GM21381 (cell line): ENCODE results near the gene EFCAB5.
"Not testable (repeated sequence)": the region's sequence is repeated elsewhere in the genome, so short reads cannot be mapped to it uniquely, and the experiment has no call there.

Source experiments
- ATAC-seq: cut with Tn5 transposase; IDR thresholded peaks from one replicate; pipeline ENCODE4 v1.9.1; 2021; ENCODE audit warnings: mild to moderate bottlenecking, moderate library complexity; ENCODE audit not compliant: unreplicated experiment

EFCAB5 gene

DNA sequence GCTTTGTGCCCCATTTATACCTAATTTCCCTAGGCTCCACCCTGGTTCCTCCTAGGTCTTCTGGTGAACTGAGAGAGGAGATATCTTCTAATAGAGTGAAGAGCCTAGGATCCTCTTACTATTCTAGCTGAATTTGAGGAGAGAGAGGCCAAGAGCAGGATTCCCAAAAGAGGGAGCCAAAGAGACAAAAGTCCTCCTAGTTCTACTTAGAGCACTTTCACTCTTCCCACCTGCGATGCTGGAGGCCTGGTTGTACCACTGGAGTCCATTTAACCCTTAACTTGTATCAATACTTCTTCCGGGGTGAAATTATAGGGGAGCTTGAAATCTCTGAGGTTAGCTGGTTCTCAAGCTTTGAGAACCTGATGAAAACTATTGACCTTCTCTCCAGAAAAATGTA, 8.1 kb upstream of the EFCAB5 start:
- ATAC-seq = no peak

DNA sequence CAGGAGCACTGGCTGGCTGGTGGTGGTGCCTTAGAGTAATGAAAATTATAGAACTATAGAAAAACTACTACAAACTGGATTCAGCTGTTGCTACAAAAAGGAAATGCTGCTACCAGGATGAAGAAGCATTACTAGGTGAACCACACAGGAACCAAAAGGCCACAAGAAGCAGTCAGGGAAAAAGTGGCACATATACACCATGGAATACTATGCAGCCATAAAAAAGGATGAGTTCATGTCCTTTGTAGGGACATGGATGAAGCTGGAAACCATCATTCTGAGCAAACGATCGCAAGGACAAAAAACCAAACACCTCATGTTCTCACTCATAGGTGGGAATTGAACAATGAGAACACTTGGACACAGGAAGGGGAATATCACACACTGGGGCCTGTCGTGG, 5.5 kb upstream of the EFCAB5 start:
- not testable (repeated sequence) for ATAC-seq

DNA sequence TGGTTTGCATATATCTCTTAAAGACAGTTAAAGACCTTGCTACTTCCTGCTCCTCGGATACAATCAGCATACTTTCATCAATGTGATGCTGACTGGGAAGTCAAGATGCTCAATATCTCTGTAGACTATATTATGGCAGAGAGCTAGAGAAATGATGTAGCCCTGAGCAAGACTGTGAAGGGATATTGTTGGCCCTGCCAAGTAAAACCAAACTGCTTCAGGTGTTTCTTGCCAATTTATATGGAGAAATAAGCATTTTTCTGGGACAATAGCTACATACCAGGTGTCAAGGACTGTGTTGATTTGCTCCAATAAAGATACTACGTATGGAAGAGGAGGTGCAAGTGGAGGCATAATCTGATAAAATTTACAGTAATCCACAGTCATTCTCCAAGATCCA, 4.7 kb upstream of the EFCAB5 start:
- no peak for ATAC-seq

DNA sequence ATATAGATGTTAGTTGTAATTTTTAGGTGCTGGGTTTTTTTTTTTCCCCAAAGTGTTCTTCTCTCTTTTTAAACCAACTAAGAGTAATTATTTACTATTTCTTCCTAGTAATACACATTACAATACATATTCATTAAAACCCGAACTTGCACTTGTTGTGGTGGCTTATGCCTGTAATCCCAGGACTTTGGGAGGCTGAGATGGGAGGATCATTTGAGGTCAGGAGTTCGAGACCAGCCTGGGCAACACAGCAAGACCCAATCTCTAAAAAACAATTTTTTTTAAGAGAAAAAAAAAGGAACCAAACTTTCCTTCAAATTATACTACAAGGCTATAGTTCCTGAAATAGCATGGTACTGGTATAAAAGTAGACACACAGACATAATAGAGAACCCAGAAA, 3.8 kb downstream of the EFCAB5 start:
- no peak for ATAC-seq

DNA sequence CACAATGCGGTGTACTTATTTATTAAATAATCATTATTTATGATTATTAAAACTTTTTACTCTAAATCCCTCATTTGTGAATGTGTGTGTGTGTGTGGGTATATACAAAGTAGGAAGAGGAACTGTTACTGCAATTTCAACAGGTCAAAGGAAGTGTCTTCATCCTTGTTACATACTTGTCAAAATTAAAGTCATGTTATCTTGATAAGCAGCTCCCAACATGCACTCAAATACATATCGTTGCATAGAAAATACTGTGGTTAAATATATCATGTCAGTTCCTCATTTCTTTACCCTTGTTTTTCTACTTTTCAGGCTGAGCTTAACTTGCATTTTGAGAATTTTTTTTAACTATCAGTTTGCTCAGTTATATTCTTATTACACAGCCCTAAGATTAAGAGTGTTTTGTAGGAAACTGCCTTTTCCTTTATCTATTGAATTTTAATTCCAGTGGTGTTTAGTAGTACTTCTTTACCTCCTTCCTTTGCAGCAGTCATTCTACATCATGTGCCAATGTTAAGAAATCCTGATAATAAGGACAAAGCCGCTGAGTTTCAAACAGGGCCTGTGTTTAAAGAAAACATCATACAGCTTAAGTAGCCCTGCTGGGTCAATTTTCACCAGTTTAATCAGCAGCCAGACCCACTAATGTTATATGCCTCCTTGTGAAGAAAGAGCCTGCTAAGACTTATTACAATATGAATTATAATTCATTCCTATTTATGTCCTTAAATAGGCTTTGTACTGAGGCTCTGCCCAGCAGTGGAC, 7.2 kb downstream of the EFCAB5 start:
- no peak for ATAC-seq

DNA sequence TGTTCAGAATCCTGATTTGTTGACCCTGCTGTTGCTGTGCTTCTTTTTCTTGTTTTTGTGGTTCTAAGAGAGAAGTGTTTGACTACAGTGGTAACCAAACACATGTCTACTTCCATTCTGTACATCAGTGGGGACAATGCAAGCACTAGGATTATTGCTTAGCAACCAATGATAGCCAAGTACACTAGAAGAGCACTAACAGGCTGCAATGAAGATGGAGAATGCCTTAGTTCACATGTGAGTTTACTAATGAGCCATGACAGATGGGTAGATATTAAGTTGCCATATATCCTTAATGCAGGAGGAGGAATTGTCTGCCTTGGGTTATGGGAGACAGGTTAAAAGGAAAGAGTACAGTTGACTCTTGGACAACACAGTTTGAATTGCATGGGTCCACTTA, 8.3 kb downstream of the EFCAB5 start:
- no peak for ATAC-seq

DNA sequence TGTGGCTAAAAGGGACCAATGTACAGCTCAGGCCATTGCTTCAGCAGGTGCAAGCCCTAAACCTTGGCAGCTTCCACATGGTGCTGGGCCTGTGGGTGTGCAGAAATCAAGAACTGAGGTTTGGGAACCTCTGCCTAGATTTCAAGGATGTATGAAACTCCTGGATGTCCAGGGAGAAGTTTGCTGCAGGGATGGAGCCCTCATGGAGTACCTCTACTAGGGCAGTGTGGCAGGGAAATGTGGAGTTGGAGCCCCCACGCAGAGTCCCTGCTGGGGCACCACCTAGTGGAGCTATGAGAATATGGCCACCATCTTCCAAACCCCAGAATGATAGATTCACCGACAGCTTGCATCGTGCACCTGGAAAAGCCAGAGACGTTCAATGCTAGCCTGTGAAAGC, 13.0 kb downstream of the EFCAB5 start:
- ATAC-seq = no peak

DNA sequence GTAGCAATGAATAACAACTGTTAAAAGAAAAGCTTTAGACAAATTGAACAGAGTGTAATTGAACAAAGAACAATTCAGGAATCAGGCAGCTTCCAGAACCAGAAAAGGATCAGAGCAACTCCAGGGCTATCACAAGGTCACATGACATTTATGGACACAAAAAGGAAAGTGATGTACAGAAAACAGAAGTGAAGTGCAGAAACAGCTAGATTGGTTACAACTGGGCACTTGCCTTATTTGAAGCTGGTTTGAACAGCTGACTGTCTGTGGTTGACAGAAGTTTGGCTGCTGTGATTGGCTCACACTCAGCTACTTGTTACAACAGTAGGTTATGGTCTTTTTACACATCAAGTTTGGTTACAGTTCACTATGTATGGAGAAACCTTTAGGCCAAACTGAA, 14.8 kb downstream of the EFCAB5 start:
- ATAC-seq = no peak

DNA sequence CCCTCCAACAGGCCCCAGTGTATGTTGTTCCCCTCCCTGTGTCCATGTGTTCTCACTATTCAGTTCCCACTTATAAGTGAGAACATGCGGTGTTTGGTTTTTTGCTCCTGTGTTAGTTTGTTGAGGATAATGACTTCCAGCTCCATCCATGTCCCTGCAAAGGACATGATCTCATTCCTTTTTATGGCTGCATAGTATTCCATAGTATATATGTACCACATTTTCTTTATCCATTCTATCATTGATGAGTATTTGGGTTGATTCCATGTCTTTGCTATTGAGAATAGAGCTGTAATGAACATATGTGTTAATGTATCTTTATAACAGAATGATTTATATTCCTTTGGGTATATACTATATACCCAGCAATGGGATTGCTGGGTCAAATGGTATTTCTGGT, 16.1 kb downstream of the EFCAB5 start:
- ATAC-seq = not testable (repeated sequence)

DNA sequence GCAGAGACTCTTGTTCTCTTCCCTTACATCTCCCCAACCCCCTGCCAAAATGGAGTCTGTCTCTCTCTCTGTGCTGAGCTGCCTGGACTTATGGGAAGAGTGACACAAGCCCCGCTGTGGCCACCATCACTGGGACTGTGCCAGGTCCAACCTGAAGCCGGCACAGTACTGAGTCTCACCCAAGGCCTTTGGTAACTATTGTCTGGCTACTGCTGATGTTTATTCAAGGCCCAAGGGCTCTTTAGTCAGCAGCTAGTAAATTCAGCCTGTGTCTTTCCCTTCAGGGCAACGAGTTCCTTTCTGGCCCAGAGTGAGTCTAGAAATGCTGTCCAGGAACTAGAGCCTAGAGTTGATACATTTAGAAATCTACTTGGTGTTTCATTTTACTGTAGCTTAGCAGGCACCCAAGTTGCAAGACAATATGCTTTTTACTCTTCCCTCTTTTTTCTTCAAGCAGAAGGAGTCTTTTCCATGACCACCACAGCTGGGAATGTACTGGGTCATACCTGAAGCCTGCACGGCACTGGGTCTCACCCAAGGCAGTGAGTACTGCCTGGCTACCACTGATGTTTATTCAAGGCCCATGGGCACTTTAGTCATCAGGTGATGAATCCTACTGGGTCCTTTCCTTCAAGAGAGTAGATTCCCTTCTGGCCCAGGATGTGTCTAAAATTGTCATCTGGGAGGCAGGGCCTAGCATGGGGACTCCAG, 17.7 kb downstream of the EFCAB5 start:
- no peak for ATAC-seq

DNA sequence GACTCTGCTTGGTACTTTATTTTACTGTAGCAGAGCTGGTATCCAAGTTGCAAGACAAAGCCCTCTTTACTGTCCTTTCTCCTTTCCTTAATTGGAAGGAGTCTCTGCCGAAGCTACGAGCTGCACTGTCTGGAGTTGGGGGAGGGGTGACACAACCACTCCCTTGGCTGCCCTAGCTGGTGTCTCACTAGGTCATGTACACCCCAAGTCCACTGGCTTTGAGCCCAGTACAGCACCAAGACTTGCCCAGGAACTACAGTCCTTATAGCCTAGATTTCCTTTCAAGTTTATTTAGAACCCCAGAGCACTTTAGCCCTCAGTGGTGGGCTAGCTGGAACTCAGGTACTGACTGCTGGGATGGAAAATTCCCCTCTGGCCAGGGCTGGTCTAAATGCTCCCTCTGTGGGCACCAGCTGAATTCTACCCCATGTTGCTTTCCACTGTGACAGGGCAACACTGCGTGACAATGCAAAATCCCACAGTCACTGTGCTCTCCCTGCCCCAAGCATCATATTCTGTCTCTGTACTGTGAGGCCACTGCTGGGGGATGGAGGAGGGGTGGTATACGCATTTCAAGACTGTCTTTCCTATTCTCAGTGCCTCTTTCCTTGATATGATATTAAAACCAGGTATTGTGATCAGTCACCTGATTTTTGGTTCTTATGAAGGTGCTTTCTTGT, 18.4 kb downstream of the EFCAB5 start:
- no peak for ATAC-seq

DNA sequence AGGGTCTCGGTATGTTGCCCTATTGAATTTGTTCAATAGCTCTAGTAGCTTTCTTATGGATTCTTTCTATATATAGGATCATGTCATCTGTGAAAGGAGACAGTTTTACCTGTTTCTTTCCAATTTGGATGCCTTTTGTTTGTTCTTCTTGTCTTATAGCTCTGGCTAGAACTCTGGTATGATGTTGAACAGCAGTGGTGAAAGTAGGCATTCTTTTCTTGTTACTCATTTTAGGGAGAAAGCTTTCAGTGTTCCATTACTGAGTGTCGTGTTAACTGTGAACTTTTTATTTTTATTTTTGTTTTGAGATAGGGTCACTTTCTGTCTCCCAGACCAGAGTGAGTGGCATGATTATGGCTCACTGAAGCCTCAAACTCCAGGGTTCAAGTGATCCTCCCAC, 21.2 kb downstream of the EFCAB5 start:
- no peak for ATAC-seq

DNA sequence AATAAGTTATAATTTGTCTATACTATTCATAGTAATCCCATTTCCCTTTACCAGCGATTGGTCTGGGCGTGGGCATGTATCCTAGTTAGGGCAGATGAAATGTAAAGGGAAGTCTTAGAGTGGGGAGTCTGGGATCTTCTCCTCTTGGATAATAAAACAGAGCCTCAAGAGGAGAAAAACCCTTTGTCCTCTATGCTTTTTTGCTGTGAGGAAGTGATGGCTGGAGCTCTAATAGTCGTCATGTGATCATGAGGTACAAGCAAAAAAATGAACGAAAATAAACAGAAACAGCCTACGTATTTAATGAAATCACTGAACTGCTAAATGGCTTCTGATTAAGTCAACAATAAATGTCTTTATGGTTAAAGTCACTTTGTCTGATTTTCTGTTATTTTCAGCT, 26.8 kb downstream of the EFCAB5 start:
- ATAC-seq = no peak

DNA sequence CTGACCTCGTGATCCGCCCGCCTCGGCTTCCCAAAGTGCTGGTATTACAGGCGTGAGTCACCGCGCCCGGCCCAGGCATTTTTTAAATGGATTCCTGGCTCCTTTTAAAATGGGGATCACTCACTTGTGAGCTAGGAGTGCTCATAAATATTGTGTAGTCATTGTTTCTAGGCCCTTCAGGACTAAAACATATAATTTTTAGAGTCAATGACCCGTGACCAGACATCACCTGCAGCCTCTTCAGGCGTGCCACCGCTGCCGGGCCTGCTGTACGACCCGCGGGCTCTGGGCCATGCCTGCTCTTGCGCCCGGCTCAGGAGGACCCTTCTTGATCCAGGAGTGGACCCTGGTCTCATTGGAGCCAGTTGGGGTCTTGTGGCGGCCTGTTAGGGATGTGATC, 30.8 kb downstream of the EFCAB5 start:
- ATAC-seq = no peak

DNA sequence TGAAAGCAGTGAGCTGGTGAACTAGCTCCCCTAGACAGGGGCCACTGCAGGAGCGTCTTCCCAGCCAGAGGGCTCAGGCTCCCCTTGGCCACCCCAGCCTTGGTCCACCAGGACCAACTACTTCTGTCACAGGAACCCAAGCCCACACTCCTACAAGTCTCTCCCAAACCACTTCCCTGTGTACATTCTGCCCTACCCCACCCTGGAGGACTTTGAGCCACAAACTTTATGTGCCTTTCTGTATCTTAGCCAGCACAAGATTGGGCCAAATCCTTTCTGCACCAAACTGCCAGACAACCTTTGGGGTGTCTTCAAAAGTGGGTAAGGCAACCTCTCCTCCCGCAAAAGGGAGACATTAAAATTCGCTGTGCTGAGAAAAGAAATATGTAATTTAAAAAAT, 31.6 kb downstream of the EFCAB5 start:
- no peak for ATAC-seq

DNA sequence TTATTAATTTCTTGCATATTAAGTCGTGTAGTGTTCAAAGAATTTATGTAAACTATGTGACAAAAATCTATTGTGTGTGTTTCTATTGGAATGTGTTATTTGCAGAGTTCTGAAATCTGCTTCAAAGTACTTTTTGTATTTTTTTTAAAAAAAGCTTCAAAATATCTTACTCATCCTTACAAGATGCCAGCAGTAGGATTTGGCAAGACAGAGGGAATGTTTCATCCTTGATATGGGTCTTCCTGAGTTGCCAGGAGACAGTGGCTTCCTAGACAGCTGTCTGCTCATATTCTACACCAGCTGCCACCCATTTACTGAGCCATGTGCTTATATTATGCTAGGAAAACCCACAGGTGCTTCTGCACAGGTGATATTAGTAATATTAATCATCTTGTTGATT, 36.4 kb downstream of the EFCAB5 start:
- ATAC-seq = no peak

DNA sequence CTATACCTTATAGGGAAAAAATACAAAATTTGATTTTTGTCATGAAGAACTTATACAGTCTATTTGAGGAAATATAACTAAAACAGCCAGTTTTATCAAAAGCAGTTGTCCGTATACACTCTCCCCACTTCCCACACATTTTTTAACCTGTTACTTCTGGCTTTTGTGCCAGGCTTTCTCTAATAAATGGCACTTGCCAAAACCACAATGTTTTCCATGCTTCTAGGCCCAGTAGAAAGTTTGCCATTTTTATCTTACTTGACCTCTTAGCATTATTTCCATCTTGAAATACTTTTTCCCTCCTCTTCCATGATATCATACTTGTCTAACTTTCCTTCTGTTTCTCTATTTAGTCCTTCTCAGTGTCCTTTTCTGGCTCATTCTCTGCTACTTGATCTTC, 38.8 kb downstream of the EFCAB5 start:
- ATAC-seq = no peak

DNA sequence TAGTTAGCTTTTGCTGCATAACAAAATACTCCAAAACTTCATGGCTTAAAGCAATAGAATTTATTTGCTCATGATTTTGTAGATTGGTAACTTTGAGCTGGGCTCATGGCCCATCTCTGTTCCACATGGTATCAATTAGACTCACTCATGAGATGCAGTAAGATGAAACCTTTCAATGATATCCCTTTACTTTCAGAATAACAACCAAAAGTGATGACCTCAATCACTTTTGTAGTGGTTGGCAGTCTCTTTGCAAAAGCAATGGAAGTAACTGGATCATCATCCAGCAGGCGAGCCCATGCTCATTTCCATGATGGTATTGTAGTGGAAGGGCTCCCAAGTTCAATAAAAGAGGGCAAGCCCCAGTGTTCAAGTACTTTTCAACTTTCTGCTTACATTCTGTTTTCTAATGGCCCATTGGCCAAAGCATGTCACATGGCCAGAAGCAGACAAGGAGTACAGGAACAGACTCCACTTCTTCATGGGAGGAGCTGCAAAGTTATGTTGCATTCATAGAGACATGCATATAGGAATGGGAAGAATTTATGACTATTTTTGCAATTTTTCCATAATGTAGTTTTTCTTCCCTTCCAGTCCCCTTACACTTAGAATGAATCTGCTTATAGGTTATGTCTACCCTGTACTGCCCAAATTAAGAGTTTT, 41.7 kb downstream of the EFCAB5 start:
- no peak for ATAC-seq

DNA sequence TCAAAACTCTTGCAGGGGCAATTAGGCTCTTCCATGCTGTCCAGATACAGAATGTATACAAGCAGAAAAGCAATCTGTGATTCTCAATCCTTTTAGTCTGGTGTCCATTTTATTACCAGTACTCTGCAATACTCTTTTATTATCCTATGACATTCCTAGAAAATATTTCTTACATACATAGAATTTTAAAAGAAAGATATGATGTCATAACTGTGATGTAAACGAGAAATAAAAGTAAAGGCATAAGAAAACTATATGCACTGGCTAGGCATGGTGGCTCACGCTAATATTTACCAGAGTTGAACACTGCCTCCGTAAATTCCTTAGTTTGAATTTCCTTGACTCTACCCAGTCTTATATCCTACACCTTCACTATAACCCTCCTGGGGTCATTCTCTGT, 55.0 kb downstream of the EFCAB5 start:
- ATAC-seq = no peak

DNA sequence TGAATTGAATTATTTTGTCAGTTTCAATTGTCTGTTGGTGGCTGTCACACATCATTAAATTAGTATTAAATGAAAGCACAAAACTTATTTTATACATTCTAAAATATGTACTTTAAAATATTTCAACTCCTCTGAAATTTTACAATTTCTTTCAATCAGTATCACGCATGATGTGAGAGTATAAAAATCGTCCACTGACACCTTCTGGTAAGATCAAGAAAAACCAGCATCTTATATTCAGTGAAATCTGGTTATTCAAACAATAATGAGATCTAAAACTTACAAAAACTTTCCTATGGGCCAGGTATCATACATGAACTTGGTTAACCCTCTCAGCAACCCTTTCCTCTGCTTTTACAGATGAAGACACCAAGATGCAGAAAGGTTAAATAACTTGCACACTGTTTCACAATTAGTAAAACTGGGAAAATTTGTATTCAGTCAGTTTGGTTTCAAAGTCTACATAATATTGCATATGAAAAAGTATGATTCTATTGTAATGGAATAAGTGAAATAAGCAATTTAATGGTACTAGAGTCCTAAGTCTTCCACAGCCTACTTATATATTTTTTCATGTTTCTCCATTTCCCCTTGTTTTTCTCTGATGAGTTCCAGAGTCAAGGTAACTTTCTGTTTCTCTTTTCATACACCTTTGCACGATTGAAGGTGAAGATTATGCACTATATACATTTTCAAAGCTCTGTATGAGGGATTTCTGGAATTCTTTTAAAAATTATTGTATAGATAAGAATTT, 58.7 kb downstream of the EFCAB5 start:
- no peak for ATAC-seq

DNA sequence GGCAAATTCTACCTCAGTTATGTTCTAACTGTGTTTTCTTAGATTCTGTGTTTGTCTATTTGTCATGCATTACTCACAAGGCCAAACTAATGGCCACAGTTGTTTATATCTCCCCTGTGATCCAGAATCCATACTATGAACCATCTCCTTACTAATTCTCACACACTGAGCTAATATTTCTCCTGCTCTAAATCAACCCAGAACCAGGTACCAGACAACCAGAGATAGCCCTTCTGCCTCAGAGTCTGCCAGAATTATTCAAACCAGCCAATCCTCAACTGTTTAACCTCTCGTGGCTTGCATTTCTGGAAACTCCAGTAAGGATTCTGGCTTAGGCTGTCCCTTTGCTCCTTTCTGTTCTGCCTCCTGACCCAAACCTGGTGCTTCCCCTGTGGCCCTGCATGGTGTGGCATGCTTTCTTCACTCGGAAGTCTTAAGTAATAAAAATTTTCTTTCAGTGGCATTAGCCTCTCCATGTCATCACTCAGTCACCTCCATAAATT, 59.4 kb downstream of the EFCAB5 start:
- no peak for ATAC-seq
